Esophagus muscularis mucosa (tissue), 4 donors: ENCODE measurements around the gene SPINT2.

Source experiments
- EP300 ChIP-seq: sonication (generic); formaldehyde crosslinking; IDR thresholded peaks from one replicate; pipeline ENCODE4 v1.6.1; 2017; ENCODE audit warnings: antibody characterized with exemption
- POLR2AphosphoS5 ChIP-seq, 2 donors: sonication (generic); formaldehyde crosslinking; IDR thresholded peaks; one replicate each; pipeline ENCODE4 v1.6.1; 2017; ENCODE audit warnings: antibody characterized with exemption in 2 of 2
- TF ChIP-seq, protein P1 (sequence below), 3 experiments: fragments of 200-600 bp in 2 of 3; fragments of 450-650 bp in 1 of 3; sonication (generic) in 2 of 3; IDR thresholded peaks; one replicate each; pipeline ENCODE4 v1.5.1; 2017 to 2019; ENCODE audit warnings: antibody characterized with exemption in 3 of 3, mild to moderate bottlenecking in 2 of 3, moderate library complexity in 1 of 3

DNA sequence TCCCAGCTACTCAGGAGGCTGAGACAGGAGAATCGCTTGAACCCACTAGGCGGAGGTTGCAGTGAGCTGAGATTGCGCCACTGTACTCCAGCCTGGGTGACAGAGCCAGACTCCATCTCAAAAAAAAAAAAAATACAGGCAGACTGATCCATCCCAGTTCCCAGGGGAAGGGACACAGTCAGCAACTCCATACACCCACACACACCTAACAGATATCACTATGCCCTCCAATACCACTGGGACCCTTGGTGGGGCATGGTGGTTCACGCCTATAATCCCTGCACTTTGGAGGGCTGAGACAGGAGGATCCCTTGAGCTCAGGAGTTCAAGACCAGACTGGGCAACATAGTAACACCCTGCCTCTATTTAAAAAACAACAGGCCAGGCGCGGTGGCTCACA is 43.0 kb upstream of the SPINT2 start:
- TF ChIP-seq, protein P1, sequence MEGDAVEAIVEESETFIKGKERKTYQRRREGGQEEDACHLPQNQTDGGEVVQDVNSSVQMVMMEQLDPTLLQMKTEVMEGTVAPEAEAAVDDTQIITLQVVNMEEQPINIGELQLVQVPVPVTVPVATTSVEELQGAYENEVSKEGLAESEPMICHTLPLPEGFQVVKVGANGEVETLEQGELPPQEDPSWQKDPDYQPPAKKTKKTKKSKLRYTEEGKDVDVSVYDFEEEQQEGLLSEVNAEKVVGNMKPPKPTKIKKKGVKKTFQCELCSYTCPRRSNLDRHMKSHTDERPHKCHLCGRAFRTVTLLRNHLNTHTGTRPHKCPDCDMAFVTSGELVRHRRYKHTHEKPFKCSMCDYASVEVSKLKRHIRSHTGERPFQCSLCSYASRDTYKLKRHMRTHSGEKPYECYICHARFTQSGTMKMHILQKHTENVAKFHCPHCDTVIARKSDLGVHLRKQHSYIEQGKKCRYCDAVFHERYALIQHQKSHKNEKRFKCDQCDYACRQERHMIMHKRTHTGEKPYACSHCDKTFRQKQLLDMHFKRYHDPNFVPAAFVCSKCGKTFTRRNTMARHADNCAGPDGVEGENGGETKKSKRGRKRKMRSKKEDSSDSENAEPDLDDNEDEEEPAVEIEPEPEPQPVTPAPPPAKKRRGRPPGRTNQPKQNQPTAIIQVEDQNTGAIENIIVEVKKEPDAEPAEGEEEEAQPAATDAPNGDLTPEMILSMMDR (IDR thresholded peaks at IDR 0.05), result no peak
- TF ChIP-seq POLR2AphosphoS5 (IDR thresholded peaks at IDR 0.05) (no peak), EP300 (no peak)
